Small intestine (tissue), 7 donors: Measurements from ENCODE around the gene STX7. TPM values are rescaled to one million over a fixed set of nuclear protein-coding genes. Genes with fewer than 3 reads are reported as not detected.

Experiments
- DNase-seq, 2 donors: peaks; one replicate each; pipeline versions ENCODE4 v3.0.0 to v3.0.0-alpha.2; 2013
- FAIRE-seq: peaks from 2 replicates; lab custom pipeline; 2012; peaks lifted over from hg19 to GRCh38; lab: Jason Lieb, UNC
- H3K27ac ChIP-seq, 3 donors: one replicate each; pipeline ENCODE4 v1.5.1; 2013; ENCODE audit warnings: low read length in 2 of 3, mild to moderate bottlenecking in 2 of 3, control low read depth in 1 of 3, inconsistent platforms in 1 of 3, low read depth in 1 of 3, moderate library complexity in 1 of 3
- H3K27me3 ChIP-seq, 3 donors: one replicate each; pipeline ENCODE4 v1.6.1; 2013; ENCODE audit warnings: low read length in 3 of 3, inconsistent platforms in 1 of 3; ENCODE audit not compliant: control insufficient read depth in 3 of 3, insufficient read depth in 3 of 3
- H3K36me3 ChIP-seq, 3 donors: one replicate each; pipeline ENCODE4 v1.6.1; 2013; ENCODE audit warnings: low read length in 3 of 3, inconsistent platforms in 1 of 3, low read depth in 1 of 3, mild to moderate bottlenecking in 1 of 3, moderate library complexity in 1 of 3; ENCODE audit not compliant: control insufficient read depth in 3 of 3, insufficient read depth in 2 of 3
- H3K4me1 ChIP-seq, 3 donors: one replicate each; pipeline ENCODE4 v1.6.1; 2013; ENCODE audit warnings: low read length in 2 of 3, inconsistent platforms in 1 of 3, low read depth in 1 of 3, mild to moderate bottlenecking in 1 of 3, moderate library complexity in 1 of 3; ENCODE audit not compliant: control insufficient read depth in 3 of 3, insufficient read depth in 2 of 3
- H3K4me3 ChIP-seq, 3 donors: one replicate each; pipeline ENCODE4 v1.5.1; 2013; ENCODE audit warnings: low read length in 3 of 3, control low read depth in 1 of 3, inconsistent platforms in 1 of 3, low read depth in 1 of 3, mild to moderate bottlenecking in 1 of 3, moderate library complexity in 1 of 3
- H3K9me3 ChIP-seq, 2 donors: one replicate each; pipeline ENCODE4 v1.6.1; 2013; ENCODE audit warnings: low read depth in 1 of 2, low read length in 1 of 2; ENCODE audit not compliant: control insufficient read depth in 2 of 2, insufficient read depth in 1 of 2
- WGBS, 3 donors: extraction: QIAGEN DNeasy Blood & Tissue Kit; methylation state at CpG; one replicate each; pipeline ENCODE4 v1.1.7; 2013; 5-methylcytosine and 5-hydroxymethylcytosine counted together
- polyA plus RNA-seq, 4 donors: library from polyadenylated mRNA; stranded (reverse) in 3 of 4; unstranded in 1 of 4; fragments of 200-250 nt in 3 of 4; fragments of 120-200 nt in 1 of 4; gene quantifications; one replicate each; pipeline versions ENCODE4 v1.2.1 to v1.2.3, GENCODE V29; 2013
- donor health status: healthy with polysubstance abuse.
- donor health status: control.
- donor health status: control.
- donor health status: Bipolar disorder and iron deficiency.
- donor health status: healthy.

The STX7 gene
- polyA plus RNA-seq, 4 donors: 24.7 to 91.8 (median 34.6) TPM

GRCh38 chr6:132445201-132445951, 67.5 kb downstream of the STX7 start:
- DNase-seq: no peak
- peaks cover 0 to 4% of the 10 kb centered on the region in 2 donors for H3K9me3 ChIP-seq

GRCh38 chr6:132443206-132443605, 69.7 kb downstream of the STX7 start:
- no peak for FAIRE-seq
- no peaks in the 10 kb centered on the region for H3K4me1 ChIP-seq

More at GRCh38 chr6:132445201-132445951, 67.5 kb downstream of the STX7 start:
- Histone ChIP-seq H3K4me1 (no peaks in the 10 kb centered on the region), H3K36me3 (peaks cover 0 to 2% (median 0%) of the 10 kb centered on the region in 3 donors), H3K4me3 (no peak overlapping the region), H3K27ac (no peak overlapping the region), H3K27me3 (no peaks in the 10 kb centered on the region)
- no peak for FAIRE-seq
- WGBS, 3 donors: 89 to 92% (median 89%) methylated on average over 3 of the region's 3 CpGs

GRCh38 chr6:132430110-132430509, 82.8 kb downstream of the STX7 start:
- Histone ChIP-seq H3K4me3 (no peak overlapping the region), H3K9me3 (no peaks in the 10 kb centered on the region), H3K4me1 (no peaks in the 10 kb centered on the region), H3K36me3 (no peaks in the 10 kb centered on the region), H3K27ac (no peak overlapping the region), H3K27me3 (peaks cover 0 to 3% (median 0%) of the 10 kb centered on the region in 3 donors)
- DNase-seq (no peak), FAIRE-seq (no peak)
- WGBS, 3 donors: 72 to 92% (median 78%) methylated on average over 2 of the region's 2 CpGs

More at GRCh38 chr6:132443206-132443605, 69.7 kb downstream of the STX7 start:
- peaks cover 0 to 4% of the 10 kb centered on the region in 2 donors for H3K9me3 ChIP-seq
- no peak overlapping the region for H3K27ac ChIP-seq
- H3K27me3 ChIP-seq: no peaks in the 10 kb centered on the region
- DNase-seq: no peak
- H3K36me3 ChIP-seq: no peaks in the 10 kb centered on the region
- no peak overlapping the region for H3K4me3 ChIP-seq

DNA sequence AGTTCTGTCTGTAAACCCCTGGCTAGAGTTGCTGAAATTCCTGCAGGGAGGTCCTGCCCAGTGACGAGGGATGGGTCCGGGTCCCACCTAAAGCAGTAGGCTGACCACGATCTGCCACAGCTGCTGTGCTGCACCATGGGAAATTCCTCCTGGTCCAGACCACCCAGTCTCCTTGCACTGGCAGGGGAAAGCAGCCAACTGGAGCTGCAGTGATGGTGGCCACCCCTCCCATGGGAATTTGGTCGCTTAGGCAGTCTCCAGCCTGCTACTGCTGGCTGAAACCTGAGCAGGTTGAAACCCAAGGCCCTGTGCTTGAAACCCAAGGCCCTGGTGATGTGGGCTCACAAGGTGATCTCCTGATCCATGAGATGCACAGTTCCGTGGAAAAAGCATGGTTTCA, 87.7 kb downstream of the STX7 start:
- DNase-seq: no peak
- WGBS, 3 donors: 67 to 77% (median 70%) methylated on average over 5 of the region's 5 CpGs
- no peak for FAIRE-seq

GRCh38 chr6:132423839-132424238, 89.1 kb downstream of the STX7 start:
- Histone ChIP-seq H3K9me3 (no peaks in the 10 kb centered on the region), H3K4me1 (no peaks in the 10 kb centered on the region), H3K4me3 (no peak overlapping the region), H3K27me3 (no peaks in the 10 kb centered on the region), H3K36me3 (no peaks in the 10 kb centered on the region), H3K27ac (no peak overlapping the region)
- FAIRE-seq: no peak
- no peak for DNase-seq
- WGBS, 3 donors: 91 to 96% (median 95%) methylated on average over 3 of the region's 3 CpGs

More for the DNA sequence above, 87.7 kb downstream of the STX7 start:
- H3K9me3 ChIP-seq: no peaks in the 10 kb centered on the region
- no peaks in the 10 kb centered on the region for H3K36me3 ChIP-seq
- H3K4me1 ChIP-seq: no peaks in the 10 kb centered on the region
- H3K27ac ChIP-seq: no peak overlapping the region
- H3K27me3 ChIP-seq: no peaks in the 10 kb centered on the region
- H3K4me3 ChIP-seq: no peak overlapping the region

DNA sequence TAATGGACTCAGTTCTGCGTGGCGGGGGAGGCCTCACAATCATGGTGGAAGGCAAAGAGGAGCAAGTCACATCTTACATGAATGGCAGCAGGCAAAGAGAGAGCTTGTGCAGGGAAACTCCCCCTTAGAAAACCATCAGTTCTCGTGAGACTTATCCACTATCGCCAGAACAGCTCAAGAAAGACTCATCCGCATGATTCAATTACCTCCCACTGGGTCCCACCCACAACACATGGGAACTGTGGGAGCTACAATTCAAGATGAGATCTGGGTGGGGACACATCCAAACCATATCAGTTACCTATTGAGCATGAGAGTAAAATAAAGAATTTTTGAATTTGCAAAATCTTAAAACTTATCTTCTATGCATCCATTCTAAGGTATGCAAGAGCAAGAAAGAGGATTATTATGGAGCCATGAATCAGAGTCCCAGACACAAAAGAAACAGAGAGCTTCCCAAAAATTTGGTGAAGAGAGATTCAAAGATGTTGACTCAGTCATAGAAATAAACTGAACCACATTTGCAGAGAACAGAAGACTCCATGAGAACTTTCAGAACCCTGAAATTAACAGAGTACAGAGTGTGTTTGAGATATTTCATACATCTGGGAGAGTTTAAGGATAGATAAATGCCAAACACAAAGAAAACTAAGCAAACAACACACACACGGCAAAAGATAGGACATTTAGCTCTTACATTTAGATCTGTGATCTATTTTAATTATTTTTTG, 94.5 kb downstream of the STX7 start:
- FAIRE-seq (no peak), DNase-seq (no peak)
- peaks cover 0 to 5% (median 0%) of the 10 kb centered on the region in 3 donors for H3K27me3 ChIP-seq
- H3K4me1 ChIP-seq: no peaks in the 10 kb centered on the region
- no peak overlapping the region for H3K4me3 ChIP-seq
- 81 to 90% (median 84%) methylated on average over 6 of the region's 6 CpGs for WGBS, 3 donors
- H3K9me3 ChIP-seq: peaks cover 0 to 10% of the 10 kb centered on the region in 2 donors
- H3K27ac ChIP-seq: no peak overlapping the region
- no peaks in the 10 kb centered on the region for H3K36me3 ChIP-seq

DNA sequence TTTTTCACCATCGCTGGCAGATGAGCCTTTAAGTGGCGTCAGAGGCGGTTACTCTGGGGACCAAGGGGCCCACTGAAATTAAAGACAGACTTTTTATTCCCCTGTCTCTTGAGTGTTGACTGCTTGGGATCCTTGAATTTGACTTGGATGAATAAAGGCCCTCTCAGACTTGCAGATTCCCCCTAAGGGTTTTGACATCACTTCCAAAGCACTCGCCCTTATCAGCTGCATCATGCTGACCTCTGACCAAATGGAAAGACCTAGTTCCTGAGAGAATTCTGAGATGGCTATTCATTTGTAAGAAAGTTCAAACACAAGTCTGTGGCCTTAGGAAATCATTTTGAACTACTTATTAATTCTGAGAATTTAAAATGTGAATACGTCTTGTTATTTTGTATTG, 98.2 kb downstream of the STX7 start:
- FAIRE-seq: no peak
- H3K36me3 ChIP-seq: no peaks in the 10 kb centered on the region

DNA sequence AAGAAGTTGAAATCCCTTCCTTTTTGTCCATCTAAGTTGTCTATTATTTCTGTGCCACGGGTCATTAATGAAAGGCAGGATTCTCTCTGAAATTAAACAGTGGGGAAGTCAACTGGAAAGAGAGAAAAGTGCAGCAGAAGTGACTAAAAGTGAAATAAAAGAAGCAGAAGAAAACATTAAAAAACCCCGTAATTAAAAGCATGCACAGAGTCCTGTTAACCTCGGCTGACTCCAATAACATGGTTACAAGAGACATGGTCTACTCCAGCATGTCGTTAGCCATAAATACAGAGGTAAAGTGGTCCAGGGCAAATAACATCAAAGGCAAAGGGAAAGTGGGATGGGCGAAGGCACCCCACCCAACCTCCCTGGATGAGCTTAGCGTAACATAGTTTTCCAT, 98.6 kb downstream of the STX7 start:
- WGBS, 3 donors: 70 to 76% (median 72%) methylated on average over 6 of the region's 6 CpGs
- Histone ChIP-seq H3K4me1 (no peaks in the 10 kb centered on the region), H3K27me3 (peaks cover 0 to 8% (median 1%) of the 10 kb centered on the region in 3 donors), H3K4me3 (no peak overlapping the region), H3K27ac (no peak overlapping the region), H3K9me3 (peaks cover 0 to 10% of the 10 kb centered on the region in 2 donors), H3K36me3 (no peaks in the 10 kb centered on the region)
- DNase-seq (no peak), FAIRE-seq (no peak)

More for the DNA sequence above, 98.2 kb downstream of the STX7 start:
- Histone ChIP-seq H3K4me1 (no peaks in the 10 kb centered on the region), H3K27me3 (peaks cover 0 to 8% (median 1%) of the 10 kb centered on the region in 3 donors), H3K9me3 (peaks cover 0 to 10% of the 10 kb centered on the region in 2 donors), H3K27ac (no peak overlapping the region), H3K4me3 (no peak overlapping the region)
- 77 to 85% (median 85%) methylated on average over 5 of the region's 5 CpGs for WGBS, 3 donors
- no peak for DNase-seq
